Measurements from ENCODE around the gene CDK9.

Gene CDK9

GRCh38 chr9:127810378-127811187, 24.7 kb downstream of the CDK9 start:
- Histone ChIP-seq H3K27me3 (no peaks in the 10 kb centered on the region), H3K4me3 (ENCODE audit: low read depth, low read length) (no peak overlapping the region), H3K36me3 (peaks cover 20% of the 10 kb centered on the region), H3K9me3 (no peaks in the 10 kb centered on the region), H3K4me1 (no peaks in the 10 kb centered on the region; the same call in 1 of the 2 replicates)
- no peak for DNase-seq
- TF ChIP-seq CTCF (IDR thresholded peaks at IDR 0.05; ENCODE audit: low read depth, low read length), result no peak

DNA sequence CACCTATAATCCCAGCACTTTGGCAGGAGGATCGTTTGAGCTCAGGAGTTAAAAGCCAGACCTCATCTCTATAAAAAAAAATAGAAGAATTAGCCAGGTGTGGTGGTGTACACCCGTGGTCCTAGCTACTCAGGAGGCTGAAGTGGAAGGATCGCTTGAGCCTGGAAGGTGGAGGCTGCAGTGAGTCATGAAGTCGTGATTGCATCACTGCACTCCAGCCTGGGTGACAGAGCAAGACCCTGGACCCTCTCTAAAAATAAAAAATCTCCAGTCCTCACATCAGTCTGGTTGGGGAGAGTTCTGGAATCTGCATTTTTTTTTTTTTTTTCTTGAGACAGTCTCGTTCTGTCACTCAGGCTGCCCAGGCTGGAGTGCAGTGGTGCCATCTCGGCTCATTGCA, 26.2 kb downstream of the CDK9 start:
- H3K27me3 ChIP-seq, result no peaks in the 10 kb centered on the region
- no peaks in the 10 kb centered on the region; the same call in 1 of the 2 replicates for H3K4me1 ChIP-seq
- DNase-seq, result no peak
- H3K9me3 ChIP-seq, result no peaks in the 10 kb centered on the region
- TF ChIP-seq CTCF (IDR thresholded peaks at IDR 0.05; ENCODE audit: low read depth, low read length), result no peak
- peaks cover 20% of the 10 kb centered on the region for H3K36me3 ChIP-seq
- H3K4me3 ChIP-seq (ENCODE audit: low read depth, low read length), result no peak overlapping the region

- TF ChIP-seq CTCF (IDR thresholded peaks at IDR 0.05; ENCODE audit: low read depth, low read length), result no peak
- H3K4me3 ChIP-seq (ENCODE audit: low read depth, low read length), result no peak overlapping the region
- no peaks in the 10 kb centered on the region for H3K27me3 ChIP-seq
- peaks cover 2% of the 10 kb centered on the region for H3K4me1 ChIP-seq
- no peak for DNase-seq
- peaks cover 20% of the 10 kb centered on the region for H3K36me3 ChIP-seq
- H3K9me3 ChIP-seq, result no peaks in the 10 kb centered on the region
These were observed 27.3 kb downstream of the CDK9 start for GRCh38 chr9:127812936-127813675.

DNA sequence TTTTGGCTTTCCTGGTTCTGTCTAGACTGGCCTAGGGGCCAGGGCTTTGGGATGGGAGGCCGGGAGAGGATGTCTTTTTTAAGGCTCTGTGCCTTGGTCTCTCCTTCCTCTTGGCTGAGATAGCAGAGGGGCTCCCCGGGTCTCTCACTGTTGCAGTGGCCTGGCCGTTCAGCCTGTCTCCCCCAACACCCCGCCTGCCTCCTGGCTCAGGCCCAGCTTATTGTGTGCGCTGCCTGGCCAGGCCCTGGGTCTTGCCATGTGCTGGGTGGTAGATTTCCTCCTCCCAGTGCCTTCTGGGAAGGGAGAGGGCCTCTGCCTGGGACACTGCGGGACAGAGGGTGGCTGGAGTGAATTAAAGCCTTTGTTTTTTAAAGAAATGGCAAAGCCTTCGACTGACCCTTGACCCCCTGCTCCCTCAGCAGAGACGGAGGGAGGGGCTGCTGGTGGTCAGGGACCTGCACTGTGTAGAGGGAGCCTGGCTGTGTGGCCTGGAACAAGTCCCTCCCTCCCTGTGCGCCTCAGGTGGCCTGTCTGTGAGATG, 27.9 kb downstream of the CDK9 start:
- no peaks in the 10 kb centered on the region for H3K9me3 ChIP-seq
- H3K4me3 ChIP-seq (ENCODE audit: low read depth, low read length), result no peak overlapping the region
- TF ChIP-seq CTCF (IDR thresholded peaks at IDR 0.05; ENCODE audit: low read depth, low read length), result no peak
- H3K36me3 ChIP-seq, result peaks cover 20% of the 10 kb centered on the region
- peaks cover 3% of the 10 kb centered on the region for H3K4me1 ChIP-seq
- no peak for DNase-seq
- no peaks in the 10 kb centered on the region for H3K27me3 ChIP-seq

DNA sequence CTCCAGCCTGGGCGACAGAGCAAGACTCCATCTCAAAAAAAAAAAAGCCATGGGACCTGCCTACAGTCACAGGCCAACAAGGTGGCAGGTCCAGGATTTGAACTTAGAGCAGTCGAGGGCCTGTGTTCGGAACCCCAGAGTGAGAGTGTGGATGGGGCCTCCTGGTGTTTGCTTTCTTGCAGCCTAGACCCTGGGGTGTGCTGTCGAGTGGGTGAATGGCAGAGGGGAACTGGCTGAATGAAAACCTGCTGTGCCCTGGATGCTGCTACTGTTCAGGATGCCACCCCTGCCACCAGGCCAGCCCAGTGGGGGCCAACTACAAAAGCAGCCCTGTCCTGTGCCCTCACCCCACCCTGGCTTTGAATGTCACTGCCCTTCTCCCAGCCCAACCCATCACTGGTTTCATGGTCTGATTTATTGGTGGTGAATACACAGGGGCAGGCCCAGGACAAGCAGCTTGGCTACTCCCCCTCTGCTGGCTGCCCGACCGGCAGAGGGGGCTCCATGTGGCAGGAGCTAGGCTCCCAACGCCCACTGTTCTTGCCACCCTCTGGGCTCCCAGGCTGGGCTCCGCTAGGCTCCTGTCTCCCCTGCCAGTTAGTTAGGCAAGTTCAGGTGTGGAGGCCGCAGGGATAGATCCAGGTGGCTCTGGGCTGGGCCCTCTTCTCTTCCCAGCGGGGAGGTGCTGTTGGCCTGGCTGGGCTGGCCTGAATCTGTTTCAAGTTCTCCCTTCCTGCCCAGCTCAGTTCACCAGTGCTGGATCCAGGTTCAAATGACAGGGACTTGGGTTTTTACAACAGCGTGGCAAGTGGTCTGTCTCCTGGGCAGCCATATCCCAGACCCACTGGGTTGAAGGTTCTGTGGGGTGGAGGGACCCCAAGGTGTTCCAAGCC, 29.0 kb downstream of the CDK9 start:
- Histone ChIP-seq H3K36me3 (peaks cover 20% of the 10 kb centered on the region), H3K27me3 (no peaks in the 10 kb centered on the region), H3K4me1 (peaks cover 3% of the 10 kb centered on the region; the same call in 1 of the 2 replicates), H3K4me3 (ENCODE audit: low read depth, low read length) (no peak overlapping the region), H3K9me3 (no peaks in the 10 kb centered on the region)
- TF ChIP-seq CTCF (IDR thresholded peaks at IDR 0.05; ENCODE audit: low read depth, low read length), result no peak
- DNase-seq, result no peak

All from BE2C (cell line).